ENCODE results near the gene GPM6B. TPM values are rescaled to one million over a fixed set of nuclear protein-coding genes. Genes with fewer than 3 reads are reported as not detected.

The GPM6B gene
- total RNA-seq, 8 experiments from 2014 or later: 1.3 to 233 (median 65.1) TPM

- no peak for ATAC-seq (replicated peaks in 6 of 8)
- in situ Hi-C loops (cut with MboI; ENCODE audit: low pct_unique_long_range_greater_than_20kb in 2 of 9, low sequenced_read_pairs in 9 of 9, unreplicated experiment in 9 of 9): no loop called here
- H3K27ac ChIP-seq: no peak overlapping the region
- peaks cover 0 to 7% of the 10 kb centered on the region in 2 donors for H3K4me1 ChIP-seq (replicated peaks in 1 of 2)
- no peak overlapping the region for H3K4me3 ChIP-seq
Observed at GRCh38 chrX:13808865-13809264, 8.0 kb downstream of the GPM6B start.

GRCh38 chrX:13808293-13808692 lies 8.6 kb downstream of the GPM6B start:
- H3K27ac ChIP-seq: no peak overlapping the region
- H3K4me1 ChIP-seq (replicated peaks in 1 of 2): peaks cover 0 to 7% of the 10 kb centered on the region in 2 donors
- WGBS, 10 experiments: 25 to 91% methylated on average over 2 to 4 of the region's 4 CpGs; no CpG with 5 or more reads in 8 of the 10 experiments
- in situ Hi-C loops (cut with MboI; ENCODE audit: low pct_unique_long_range_greater_than_20kb in 2 of 9, low sequenced_read_pairs in 9 of 9, unreplicated experiment in 9 of 9): no loop called here
- no peak overlapping the region for H3K4me3 ChIP-seq
- no peak for ATAC-seq (replicated peaks in 6 of 8)

GRCh38 chrX:13805241-13805640 lies 11.7 kb downstream of the GPM6B start:
- Histone ChIP-seq H3K27ac (no peak overlapping the region), H3K4me1 (replicated peaks in 1 of 2) (peaks cover 3 to 6% of the 10 kb centered on the region in 2 donors), H3K4me3 (no peak overlapping the region)
- ATAC-seq (replicated peaks in 6 of 8): no peak
- in situ Hi-C loops (cut with MboI; ENCODE audit: low pct_unique_long_range_greater_than_20kb in 2 of 9, low sequenced_read_pairs in 9 of 9, unreplicated experiment in 9 of 9): no loop called here
- WGBS, 10 experiments: 20 to 100% (median 90%) methylated on average over 1 to 2 of the region's 2 CpGs; no CpG with 5 or more reads in 6 of the 10 experiments

GRCh38 chrX:13803116-13803515 lies 13.8 kb downstream of the GPM6B start:
- in situ Hi-C loops (cut with MboI; ENCODE audit: low pct_unique_long_range_greater_than_20kb in 2 of 9, low sequenced_read_pairs in 9 of 9, unreplicated experiment in 9 of 9): no loop called here
- WGBS, 10 experiments: 20 to 25% (median 20%) methylated on average over 1 to 2 of the region's 6 CpGs; no CpG with 5 or more reads in 7 of the 10 experiments
- ATAC-seq (replicated peaks in 6 of 8): no peak
- H3K27ac ChIP-seq: no peak overlapping the region
- no peak overlapping the region for H3K4me3 ChIP-seq
- H3K4me1 ChIP-seq (replicated peaks in 1 of 2): peaks cover 3 to 6% of the 10 kb centered on the region in 2 donors

- no peak overlapping the region for H3K27ac ChIP-seq
- no peak overlapping the region for H3K4me3 ChIP-seq
- H3K4me1 ChIP-seq (replicated peaks in 1 of 2): peaks cover 3 to 6% of the 10 kb centered on the region in 2 donors
- 57 to 100% (median 94%) methylated on average over 1 to 2 of the region's 4 CpGs; no CpG with 5 or more reads in 4 of the 10 experiments for WGBS, 10 experiments
- in situ Hi-C loops (cut with MboI; ENCODE audit: low pct_unique_long_range_greater_than_20kb in 2 of 9, low sequenced_read_pairs in 9 of 9, unreplicated experiment in 9 of 9): no loop called here
- peak in 1 of 8 experiments; percentile 39 for ATAC-seq (replicated peaks in 6 of 8)
Observed at GRCh38 chrX:13798184-13798583, 18.7 kb downstream of the GPM6B start.

- 50 to 100% (median 93%) methylated on average over 1 to 4 of the region's 4 CpGs; no CpG with 5 or more reads in 6 of the 10 experiments for WGBS, 10 experiments
- H3K27ac ChIP-seq: no peak overlapping the region
Observed at GRCh38 chrX:13797512-13797911, 19.4 kb downstream of the GPM6B start.

GRCh38 chrX:13794417-13794816 lies 22.5 kb downstream of the GPM6B start:
- peaks cover 9% of the 10 kb centered on the region in 2 donors for H3K4me1 ChIP-seq (replicated peaks in 1 of 2)
- H3K27ac ChIP-seq: no peak overlapping the region
- no peak overlapping the region for H3K4me3 ChIP-seq
- in situ Hi-C loops (cut with MboI; ENCODE audit: low pct_unique_long_range_greater_than_20kb in 2 of 9, low sequenced_read_pairs in 9 of 9, unreplicated experiment in 9 of 9): no loop called here
- WGBS, 10 experiments: 39 to 92% (median 60%) methylated on average over 2 to 9 of the region's 10 CpGs; no CpG with 5 or more reads in 6 of the 10 experiments
- ATAC-seq (replicated peaks in 6 of 8): peak in 1 of 8 experiments; percentile 18

More at GRCh38 chrX:13797512-13797911, 19.4 kb downstream of the GPM6B start:
- peaks cover 3 to 6% of the 10 kb centered on the region in 2 donors for H3K4me1 ChIP-seq (replicated peaks in 1 of 2)
- ATAC-seq (replicated peaks in 6 of 8): no peak
- in situ Hi-C loops (cut with MboI; ENCODE audit: low pct_unique_long_range_greater_than_20kb in 2 of 9, low sequenced_read_pairs in 9 of 9, unreplicated experiment in 9 of 9): no loop called here
- no peak overlapping the region for H3K4me3 ChIP-seq

- in situ Hi-C loops (cut with MboI; ENCODE audit: low pct_unique_long_range_greater_than_20kb in 2 of 9, low sequenced_read_pairs in 9 of 9, unreplicated experiment in 9 of 9): no loop called here
- Histone ChIP-seq H3K27ac (no peak overlapping the region), H3K4me1 (replicated peaks in 1 of 2) (peaks cover 9% of the 10 kb centered on the region in 2 donors), H3K4me3 (no peak overlapping the region)
- WGBS, 10 experiments: 8 to 100% (median 78%) methylated on average over 1 to 2 of the region's 2 CpGs; no CpG with 5 or more reads in 4 of the 10 experiments
- ATAC-seq (replicated peaks in 6 of 8): no peak
Observed at GRCh38 chrX:13793897-13794296, 23.0 kb downstream of the GPM6B start.

- Histone ChIP-seq H3K4me1 (replicated peaks in 1 of 2) (peaks cover 9% of the 10 kb centered on the region in 2 donors), H3K4me3 (no peak overlapping the region), H3K27ac (peak overlapping the region in 1 of 2 donors; percentile 70)
- in situ Hi-C loops (cut with MboI; ENCODE audit: low pct_unique_long_range_greater_than_20kb in 2 of 9, low sequenced_read_pairs in 9 of 9, unreplicated experiment in 9 of 9): no loop called here
- peak in 5 of 8 experiments; percentile 56 to 92 (median 76) for ATAC-seq (replicated peaks in 6 of 8)
- 0% methylated on average over 1 of the region's 2 CpGs; no CpG with 5 or more reads in 7 of the 10 experiments for WGBS, 10 experiments
Observed at GRCh38 chrX:13791559-13791958, 25.3 kb downstream of the GPM6B start.

GRCh38 chrX:13791145-13791544 lies 25.7 kb downstream of the GPM6B start:
- ATAC-seq (replicated peaks in 6 of 8): no peak
- Histone ChIP-seq H3K4me3 (no peak overlapping the region), H3K27ac (peak overlapping the region in 1 of 2 donors; percentile 46), H3K4me1 (replicated peaks in 1 of 2) (peaks cover 9 to 12% of the 10 kb centered on the region in 2 donors)
- in situ Hi-C loops (cut with MboI; ENCODE audit: low pct_unique_long_range_greater_than_20kb in 2 of 9, low sequenced_read_pairs in 9 of 9, unreplicated experiment in 9 of 9): no loop called here
- 17 to 77% methylated on average over 1 to 2 of the region's 2 CpGs; no CpG with 5 or more reads in 8 of the 10 experiments for WGBS, 10 experiments

GRCh38 chrX:13790206-13791131 lies 26.4 kb downstream of the GPM6B start:
- Histone ChIP-seq H3K4me1 (replicated peaks in 1 of 2) (peaks cover 9 to 14% of the 10 kb centered on the region in 2 donors), H3K27ac (no peak overlapping the region), H3K4me3 (no peak overlapping the region)
- in situ Hi-C loops (cut with MboI; ENCODE audit: low pct_unique_long_range_greater_than_20kb in 2 of 9, low sequenced_read_pairs in 9 of 9, unreplicated experiment in 9 of 9): no loop called here
- 17 to 100% (median 72%) methylated on average over 1 to 5 of the region's 6 CpGs; no CpG with 5 or more reads in 4 of the 10 experiments for WGBS, 10 experiments
- no peak for ATAC-seq (replicated peaks in 6 of 8)

- Histone ChIP-seq H3K4me3 (no peak overlapping the region), H3K27ac (no peak overlapping the region), H3K4me1 (replicated peaks in 1 of 2) (peaks cover 0 to 5% of the 10 kb centered on the region in 2 donors)
- 59 to 80% (median 63%) methylated on average over 1 to 4 of the region's 8 CpGs; no CpG with 5 or more reads in 6 of the 10 experiments for WGBS, 10 experiments
- in situ Hi-C loops (cut with MboI; ENCODE audit: low pct_unique_long_range_greater_than_20kb in 2 of 9, low sequenced_read_pairs in 9 of 9, unreplicated experiment in 9 of 9): no loop called here
- peak in 1 of 8 experiments; percentile 79 for ATAC-seq (replicated peaks in 6 of 8)
Observed at GRCh38 chrX:13786048-13786447, 30.8 kb downstream of the GPM6B start.

GRCh38 chrX:13780868-13781427 lies 35.9 kb downstream of the GPM6B start:
- no peak for ATAC-seq (replicated peaks in 6 of 8)
- H3K27ac ChIP-seq: no peak overlapping the region
- in situ Hi-C loops (cut with MboI; ENCODE audit: low pct_unique_long_range_greater_than_20kb in 2 of 9, low sequenced_read_pairs in 9 of 9, unreplicated experiment in 9 of 9): no loop called here
- WGBS, 10 experiments: 85% methylated on average over 4 of the region's 7 CpGs; no CpG with 5 or more reads in 9 of the 10 experiments
- no peak overlapping the region for H3K4me3 ChIP-seq
- H3K4me1 ChIP-seq (replicated peaks in 1 of 2): peaks cover 0 to 2% of the 10 kb centered on the region in 2 donors
